B cell (primary cell): ENCODE measurements around the gene PLEKHA7. TPM values are rescaled to one million over a fixed set of nuclear protein-coding genes. Genes with fewer than 3 reads are reported as not detected.

ENCODE experiments used
- ATAC-seq: fragments of 200-7000 bp; cut with Tn5 transposase; one replicate; pipeline ENCODE4 v1.10.0; 2021; ENCODE audit warnings: low read depth, mild to moderate bottlenecking, moderate number of reproducible peaks, moderate library complexity
- CTCF ChIA-PET: fragments of 350-600 bp; sonication (Branson Sonifier 250); formaldehyde crosslinking; loops from one replicate; lab custom pipeline; 2021; ENCODE audit warnings: antibody characterized with exemption, inconsistent platforms; lab: Charles Lee
- POLR2A ChIA-PET: fragments of 350-600 bp; sonication (Branson Sonifier 250); formaldehyde crosslinking; loops from one replicate; lab custom pipeline; 2021; ENCODE audit warnings: antibody characterized with exemption; lab: Charles Lee
- DNase-seq: peaks from one replicate; pipeline ENCODE4 v3.0.0; 2013
- H2AFZ ChIP-seq: 2 replicates; pipeline ENCODE4 v1.6.1; 2012; ENCODE audit warnings: mild to moderate bottlenecking, low read depth, low read length; ENCODE audit not compliant: insufficient read depth, poor library complexity, severe bottlenecking
- H3K27ac ChIP-seq, 2 donors: 1 replicate in 1 of 2; 2 replicates in 1 of 2; pipeline ENCODE4 v1.5.1; 2012 to 2013; ENCODE audit warnings: low read length in 2 of 2, mild to moderate bottlenecking in 2 of 2, moderate library complexity in 1 of 2
- H3K27me3 ChIP-seq, 4 experiments: fragments of 200-600 bp in 1 of 4; sonication (generic) in 1 of 4; replicated peaks in 1 of 4; 1 replicate in 2 of 4; 2 replicates in 2 of 4; pipeline versions ENCODE4 v1.6.1 to v1.7.0; 2013 to 2016; ENCODE audit warnings: low read length in 3 of 4, mild to moderate bottlenecking in 2 of 4, mixed read lengths in 1 of 4, moderate library complexity in 1 of 4; ENCODE audit not compliant: insufficient read depth in 4 of 4, control insufficient read depth in 3 of 4; ENCODE audit errors: control extremely low read depth in 1 of 4
- H3K36me3 ChIP-seq, 2 experiments: replicated peaks in 1 of 2; 1 replicate in 1 of 2; 2 replicates in 1 of 2; pipeline versions ENCODE4 v1.6.1 to v1.7.1; 2013; ENCODE audit warnings: low read length in 1 of 2; ENCODE audit not compliant: insufficient read depth in 2 of 2, control insufficient read depth in 1 of 2; ENCODE audit errors: control extremely low read depth in 1 of 2, extremely low read depth in 1 of 2
- H3K4me1 ChIP-seq, 2 donors: fragments of 200-600 bp in 1 of 2; sonication (generic) in 1 of 2; 1 replicate in 1 of 2; 2 replicates in 1 of 2; pipeline versions ENCODE4 v1.5.1 to v1.6.1; 2013 to 2017; ENCODE audit warnings: low read length in 2 of 2; ENCODE audit not compliant: control insufficient read depth in 2 of 2, insufficient read depth in 2 of 2
- H3K4me2 ChIP-seq: replicated peaks from 2 replicates; pipeline ENCODE3; 2012; ENCODE audit warnings: mild to moderate bottlenecking, low read depth, low read length; ENCODE audit not compliant: poor library complexity, severe bottlenecking
- H3K4me3 ChIP-seq, 5 experiments: fragments of 200-600 bp in 1 of 5; sonication (generic) in 1 of 5; 1 replicate in 3 of 5; 2 replicates in 2 of 5; pipeline versions ENCODE4 v1.5.1 to v1.7.0; 2011 to 2016; ENCODE audit warnings: low read length in 4 of 5, mild to moderate bottlenecking in 4 of 5, low read depth in 2 of 5, control low read depth in 1 of 5, moderate library complexity in 1 of 5; ENCODE audit not compliant: insufficient read depth in 1 of 5; ENCODE audit errors: control extremely low read depth in 1 of 5, extremely low read depth in 1 of 5
- H3K79me2 ChIP-seq: fragments of 200-600 bp; sonication (generic); one replicate; pipeline ENCODE4 v1.6.0; 2016; ENCODE audit warnings: low read length; ENCODE audit not compliant: control insufficient read depth, insufficient read depth
- H3K9ac ChIP-seq: fragments of 200-600 bp; sonication (generic); 2 replicates; pipeline ENCODE4 v1.6.1; 2017; ENCODE audit warnings: mild to moderate bottlenecking, low read length, moderate library complexity
- H3K9me3 ChIP-seq, 3 donors: one replicate each; pipeline versions ENCODE4 v1.6.1 to v1.7.1; 2013; ENCODE audit warnings: low read length in 2 of 3; ENCODE audit not compliant: control insufficient read depth in 2 of 3, insufficient read depth in 1 of 3; ENCODE audit errors: control extremely low read depth in 1 of 3
- H4K20me1 ChIP-seq: 2 replicates; pipeline ENCODE4 v1.6.0; 2012; ENCODE audit warnings: mild to moderate bottlenecking, low read length; ENCODE audit not compliant: insufficient read depth, control insufficient read depth, poor library complexity, severe bottlenecking
- H3K27ac Mint-ChIP-seq: one replicate; pipeline ENCODE4 v1.8.0; 2021; ENCODE audit warnings: mixed read lengths
- H3K27me3 Mint-ChIP-seq: one replicate; pipeline ENCODE4 v1.8.0; 2021; ENCODE audit warnings: mixed read lengths
- H3K4me1 Mint-ChIP-seq: one replicate; pipeline ENCODE4 v1.8.0; 2021; ENCODE audit warnings: mixed read lengths
- H3K4me3 Mint-ChIP-seq: one replicate; pipeline ENCODE4 v1.8.0; 2021; ENCODE audit warnings: mixed read lengths
- H3K9me3 Mint-ChIP-seq: one replicate; pipeline ENCODE4 v1.8.0; 2022; ENCODE audit warnings: mixed read lengths; ENCODE audit not compliant: insufficient read depth
- EZH2 ChIP-seq: IDR thresholded peaks from 2 replicates; pipeline ENCODE4 v1.6.1; 2012; ENCODE audit warnings: borderline replicate concordance, low read depth, mild to moderate bottlenecking, moderate library complexity, low read length; ENCODE audit not compliant: insufficient read depth, poor library complexity, severe bottlenecking
- WGBS: methylation state at CpG from one replicate; pipeline ENCODE4 v1.1.5; 2013; ENCODE audit warnings: missing lambda C conversion rate; ENCODE audit not compliant: insufficient coverage; 5-methylcytosine and 5-hydroxymethylcytosine counted together
- intact Hi-C: fragments of 100-400 bp; cut with micrococcal nuclease; formaldehyde crosslinking; loops from one replicate; pipeline ENCODE4 v1.10.0; 2022
- polyA plus RNA-seq: library from polyadenylated mRNA; depleted of rRNA; stranded (reverse); fragments of >200 nt; gene quantifications from 2 replicates; pipeline ENCODE4 v1.2.3, GENCODE V29; 2012
- total RNA-seq, 2 donors: library from RNA; stranded (reverse); fragments of 120-200 nt in 1 of 2; gene quantifications; 1 replicate in 1 of 2; 2 replicates in 1 of 2; pipeline versions ENCODE4 v1.2.3 to v1.2.4, GENCODE V29; 2013 to 2022
- TF ChIP-seq, protein P1 (sequence below): fragments of 200-600 bp; IDR thresholded peaks from one replicate; pipeline ENCODE4 v1.8.0; 2022; ENCODE audit warnings: antibody characterized with exemption, mild to moderate bottlenecking

The PLEKHA7 gene
- total and polyA plus RNA-seq, 2 donors (not counting 1 experiment from before 2014, with no cell fraction given): 1.7 to 8.2 TPM

GRCh38 chr11:16856022-16856471 lies 158.2 kb downstream of the PLEKHA7 start:
- Mint-ChIP-seq H3K27me3 (peaks cover 3% of the 10 kb centered on the region), H3K9me3 (no peaks in the 10 kb centered on the region), H3K4me1 (no peaks in the 10 kb centered on the region), H3K4me3 (no peak overlapping the region), H3K27ac (no peak overlapping the region)
- Histone ChIP-seq H3K9ac (no peak overlapping the region), H3K9me3 (no peaks in the 10 kb centered on the region), H4K20me1 (no peaks in the 10 kb centered on the region), H2AFZ (no peak overlapping the region), H3K79me2 (no peaks in the 10 kb centered on the region), H3K27me3 (peaks cover 0 to 2% (median 0%) of the 10 kb centered on the region in 4 experiments), H3K4me2 (no peak overlapping the region), H3K4me1 (no peaks in the 10 kb centered on the region), H3K4me3 (no peak overlapping the region), H3K36me3 (no peaks in the 10 kb centered on the region), H3K27ac (no peak overlapping the region)
- intact Hi-C loops: no loop called here
- DNase-seq: no peak
- ATAC-seq: no peak
- POLR2A ChIA-PET: no interaction called here
- CTCF ChIA-PET: no interaction called here
- 88% methylated on average over 3 of the region's 3 CpGs for WGBS
- no peak for TF ChIP-seq EZH2
- TF ChIP-seq, protein P1, sequence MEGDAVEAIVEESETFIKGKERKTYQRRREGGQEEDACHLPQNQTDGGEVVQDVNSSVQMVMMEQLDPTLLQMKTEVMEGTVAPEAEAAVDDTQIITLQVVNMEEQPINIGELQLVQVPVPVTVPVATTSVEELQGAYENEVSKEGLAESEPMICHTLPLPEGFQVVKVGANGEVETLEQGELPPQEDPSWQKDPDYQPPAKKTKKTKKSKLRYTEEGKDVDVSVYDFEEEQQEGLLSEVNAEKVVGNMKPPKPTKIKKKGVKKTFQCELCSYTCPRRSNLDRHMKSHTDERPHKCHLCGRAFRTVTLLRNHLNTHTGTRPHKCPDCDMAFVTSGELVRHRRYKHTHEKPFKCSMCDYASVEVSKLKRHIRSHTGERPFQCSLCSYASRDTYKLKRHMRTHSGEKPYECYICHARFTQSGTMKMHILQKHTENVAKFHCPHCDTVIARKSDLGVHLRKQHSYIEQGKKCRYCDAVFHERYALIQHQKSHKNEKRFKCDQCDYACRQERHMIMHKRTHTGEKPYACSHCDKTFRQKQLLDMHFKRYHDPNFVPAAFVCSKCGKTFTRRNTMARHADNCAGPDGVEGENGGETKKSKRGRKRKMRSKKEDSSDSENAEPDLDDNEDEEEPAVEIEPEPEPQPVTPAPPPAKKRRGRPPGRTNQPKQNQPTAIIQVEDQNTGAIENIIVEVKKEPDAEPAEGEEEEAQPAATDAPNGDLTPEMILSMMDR: no peak

DNA sequence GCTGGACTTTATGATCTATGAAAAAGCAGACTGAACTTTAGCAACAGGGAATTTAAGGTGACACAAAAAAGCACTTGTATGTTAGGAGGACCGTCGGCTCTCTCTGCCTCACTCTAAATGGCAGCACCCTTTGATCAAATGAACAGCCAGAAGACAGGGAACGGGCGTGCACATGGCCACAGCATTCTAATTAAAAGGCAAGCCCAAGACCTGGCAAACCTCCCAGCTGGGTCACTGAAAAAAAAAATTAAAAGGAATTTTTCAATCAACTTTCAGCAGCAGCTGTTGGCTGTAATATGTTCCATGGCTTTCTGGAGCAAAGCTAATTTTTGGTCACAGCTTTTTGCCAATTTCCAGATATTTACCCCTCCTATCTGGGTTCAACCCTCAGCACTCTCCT lies 159.2 kb downstream of the PLEKHA7 start:
- Histone ChIP-seq H3K79me2 (no peaks in the 10 kb centered on the region), H3K27ac (no peak overlapping the region), H3K4me3 (no peak overlapping the region), H2AFZ (no peak overlapping the region), H3K36me3 (no peaks in the 10 kb centered on the region), H4K20me1 (no peaks in the 10 kb centered on the region), H3K4me1 (no peaks in the 10 kb centered on the region), H3K9me3 (no peaks in the 10 kb centered on the region), H3K4me2 (no peak overlapping the region), H3K27me3 (no peaks in the 10 kb centered on the region), H3K9ac (no peak overlapping the region)
- no peak for TF ChIP-seq EZH2
- TF ChIP-seq, protein P1: no peak
- Mint-ChIP-seq H3K27ac (no peak overlapping the region), H3K9me3 (no peaks in the 10 kb centered on the region), H3K4me3 (no peak overlapping the region), H3K4me1 (no peaks in the 10 kb centered on the region), H3K27me3 (no peaks in the 10 kb centered on the region)
- no peak for ATAC-seq
- WGBS: 81% methylated on average over 4 of the region's 4 CpGs
- intact Hi-C loops: no loop called here
- ChIA-PET CTCF (interaction anchor here (0.6 kb wide), 1 partner anchor 34 kb away, joined by 3 read pairs; no protein-coding TSS in a partner anchor), POLR2A (no interaction called here)
- DNase-seq: no peak
